ENCODE results near the gene GSTCD. TPM values are rescaled to one million over a fixed set of nuclear protein-coding genes. Genes with fewer than 3 reads are reported as not detected.
"Not testable (repeated sequence)": the region's sequence is repeated elsewhere in the genome, so short reads cannot be mapped to it uniquely, and the experiment has no call there.

Gene GSTCD
- polyA plus RNA-seq, 1 experiment: 4.6 TPM

GRCh38 chr4:105714071-105714521, 5.5 kb downstream of the GSTCD start:
- ChIA-PET POLR2A (no interaction called here), CTCF (interaction anchor here (0.9 to 1.3 kb wide), 2 partner anchors 9 to 265 kb away, joined by 5 to 6 read pairs; no protein-coding TSS in a partner anchor)
- H3K27me3 ChIP-seq (ENCODE audit: control insufficient read depth, insufficient read depth, low read length): no peaks in the 10 kb centered on the region
- no peak for TF ChIP-seq CTCF (IDR thresholded peaks at IDR 0.05; ENCODE audit: insufficient read depth, low read depth, low read length)
- H3K4me3 ChIP-seq (ENCODE audit: low read depth, low read length): no peak overlapping the region
- no peak for DNase-seq (ENCODE audit: low read depth)
- 0 out of 2 replicates have a peak, but pooled peaks cover under 1% of the 10 kb centered on the region for H3K36me3 ChIP-seq (ENCODE audit: control insufficient read depth, insufficient read depth, low read length)

GRCh38 chr4:105714932-105715331, 6.3 kb downstream of the GSTCD start:
- Histone ChIP-seq H3K4me3 (ENCODE audit: low read depth, low read length) (no peak overlapping the region), H3K27me3 (ENCODE audit: control insufficient read depth, insufficient read depth, low read length) (no peaks in the 10 kb centered on the region), H3K36me3 (ENCODE audit: control insufficient read depth, insufficient read depth, low read length) (0 out of 2 replicates have a peak, but pooled peaks cover 3% of the 10 kb centered on the region)
- CTCF ChIA-PET: interaction anchor here (0.8 to 1.3 kb wide), 2 partner anchors 12 to 264 kb away, joined by 3 to 6 read pairs; no protein-coding TSS in a partner anchor
- POLR2A ChIA-PET: no interaction called here
- DNase-seq (ENCODE audit: low read depth): no peak
- no peak for TF ChIP-seq CTCF (IDR thresholded peaks at IDR 0.05; ENCODE audit: insufficient read depth, low read depth, low read length)

DNA sequence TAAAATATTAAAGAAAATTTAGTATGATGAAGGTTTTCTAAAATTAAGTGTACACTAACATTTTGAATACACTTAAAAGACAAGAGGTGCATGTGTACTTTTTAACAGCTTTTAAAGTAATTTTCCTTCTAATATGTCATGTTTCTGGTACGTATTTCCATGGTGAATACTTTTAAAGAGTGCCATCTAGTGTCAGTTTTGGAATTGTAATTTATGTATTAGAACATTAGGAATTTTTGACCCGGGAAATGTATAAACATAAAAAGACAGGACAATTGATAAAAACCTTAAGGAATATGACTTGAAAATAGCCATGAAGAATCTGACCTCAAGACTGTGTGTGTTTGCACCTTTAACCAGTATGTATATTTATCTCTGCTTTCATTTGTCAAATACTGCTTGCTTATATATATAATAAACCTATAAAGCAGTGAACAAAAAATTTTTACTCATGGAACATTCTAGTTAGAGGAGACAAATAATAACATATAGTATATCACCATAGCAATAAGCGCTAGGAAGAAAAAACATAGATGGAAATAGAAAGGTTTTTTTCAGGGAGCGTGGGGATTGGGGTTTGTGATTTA, 7.2 kb downstream of the GSTCD start:
- TF ChIP-seq CTCF (IDR thresholded peaks at IDR 0.05; ENCODE audit: insufficient read depth, low read depth, low read length): peak; percentile 41; the same call in 1 of the 2 replicates
- DNase-seq (ENCODE audit: low read depth): no peak
- Histone ChIP-seq H3K27me3 (ENCODE audit: control insufficient read depth, insufficient read depth, low read length) (no peaks in the 10 kb centered on the region), H3K36me3 (ENCODE audit: control insufficient read depth, insufficient read depth, low read length) (0 out of 2 replicates have a peak, but pooled peaks cover 3% of the 10 kb centered on the region), H3K4me3 (ENCODE audit: low read depth, low read length) (no peak overlapping the region)
- ChIA-PET POLR2A (no interaction called here), CTCF (interaction anchor here (0.7 to 1.3 kb wide), 4 partner anchors 11 to 263 kb away, joined by 3 to 6 read pairs (median 3); no protein-coding TSS in a partner anchor)

- DNase-seq (ENCODE audit: low read depth): no peak
- CTCF ChIA-PET: interaction anchor here (1.0 kb wide), 1 partner anchor 198 kb away, joined by 4 read pairs; no protein-coding TSS in a partner anchor
- POLR2A ChIA-PET: no interaction called here
- no peak overlapping the region for H3K4me3 ChIP-seq (ENCODE audit: low read depth, low read length)
- TF ChIP-seq CTCF (IDR thresholded peaks at IDR 0.05; ENCODE audit: insufficient read depth, low read depth, low read length): no peak
- 0 out of 2 replicates have a peak, but pooled peaks cover 3% of the 10 kb centered on the region for H3K36me3 ChIP-seq (ENCODE audit: control insufficient read depth, insufficient read depth, low read length)
- H3K27me3 ChIP-seq (ENCODE audit: control insufficient read depth, insufficient read depth, low read length): no peaks in the 10 kb centered on the region
Measured at GRCh38 chr4:105719204-105719603, 10.6 kb downstream of the GSTCD start.

GRCh38 chr4:105725623-105726022, 17.0 kb downstream of the GSTCD start:
- CTCF ChIA-PET: no interaction called here
- POLR2A ChIA-PET: no interaction called here
- H3K4me3 ChIP-seq (ENCODE audit: low read depth, low read length): no peak overlapping the region
- DNase-seq (ENCODE audit: low read depth): no peak
- no peaks in the 10 kb centered on the region for H3K36me3 ChIP-seq (ENCODE audit: control insufficient read depth, insufficient read depth, low read length)
- H3K27me3 ChIP-seq (ENCODE audit: control insufficient read depth, insufficient read depth, low read length): no peaks in the 10 kb centered on the region
- no peak for TF ChIP-seq CTCF (IDR thresholded peaks at IDR 0.05; ENCODE audit: insufficient read depth, low read depth, low read length)

DNA sequence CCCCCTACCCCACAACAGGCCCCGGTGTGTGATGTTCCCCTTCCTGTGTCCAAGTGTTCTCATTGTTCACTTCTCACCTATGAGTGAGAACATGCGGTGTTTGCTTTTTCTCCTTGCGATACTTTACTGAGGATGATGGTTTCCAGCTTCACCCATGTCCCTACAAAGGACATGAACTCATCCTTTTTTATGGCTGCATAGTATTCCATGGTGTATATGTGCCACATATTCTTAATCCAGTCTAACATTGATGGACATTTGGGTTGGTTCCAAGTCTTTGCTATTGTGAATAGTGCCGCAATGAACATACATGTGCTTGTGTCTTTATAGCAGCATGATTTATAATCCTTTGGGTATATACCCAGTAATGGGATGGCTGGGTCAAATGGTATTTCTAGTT, 21.3 kb downstream of the GSTCD start:
- POLR2A ChIA-PET; H3K36me3 ChIP-seq (ENCODE audit: control insufficient read depth, insufficient read depth, low read length); DNase-seq (ENCODE audit: low read depth); H3K27me3 ChIP-seq (ENCODE audit: control insufficient read depth, insufficient read depth, low read length); H3K4me3 ChIP-seq (ENCODE audit: low read depth, low read length); CTCF ChIA-PET: not testable (repeated sequence)

DNA sequence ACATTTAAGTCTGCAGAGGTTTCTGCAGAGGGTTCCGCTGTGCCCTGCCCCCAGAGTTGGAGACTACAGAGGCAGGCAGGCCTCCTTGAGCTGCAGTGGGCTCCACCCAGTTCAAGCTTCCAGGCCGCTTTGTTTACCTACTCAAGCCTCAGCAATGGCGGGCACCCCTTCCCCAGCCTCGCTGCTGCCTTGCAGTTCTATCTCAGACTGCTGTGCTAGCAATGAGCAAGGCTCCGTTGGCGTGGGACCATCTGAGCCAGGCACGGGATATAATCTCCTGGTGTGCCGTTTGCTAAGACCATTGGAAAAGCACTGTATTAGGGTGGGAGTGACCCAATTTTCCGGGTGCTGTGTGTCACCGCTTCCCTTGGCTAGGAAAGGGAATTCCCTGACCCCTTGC, 26.6 kb downstream of the GSTCD start:
- DNase-seq (ENCODE audit: low read depth); POLR2A ChIA-PET; H3K36me3 ChIP-seq (ENCODE audit: control insufficient read depth, insufficient read depth, low read length); H3K4me3 ChIP-seq (ENCODE audit: low read depth, low read length); H3K27me3 ChIP-seq (ENCODE audit: control insufficient read depth, insufficient read depth, low read length); CTCF ChIA-PET: not testable (repeated sequence)

All from BJ (cell line).